Left renal pelvis (tissue), 4 donors: ENCODE results near the gene KRT40. TPM values are rescaled to one million over a fixed set of nuclear protein-coding genes. Genes with fewer than 3 reads are reported as not detected.

ENCODE experiments used
- DNase-seq, 4 donors: peaks; one replicate each; pipeline ENCODE4 v3.0.0-alpha.2; 2013; ENCODE audit warnings: low read depth in 4 of 4, low spot score in 3 of 4
- polyA plus RNA-seq, 4 donors: library from polyadenylated mRNA; unstranded; fragments of 120-200 nt; gene quantifications; one replicate each; pipeline ENCODE4 v1.2.1, GENCODE V29; 2013; ENCODE audit not compliant: insufficient read length in 4 of 4

The KRT40 gene
- polyA plus RNA-seq, 4 donors: 0.07 TPM; not detected in 3

- DNase-seq: no peak
Measured at GRCh38 chr17:40956401-40957254, 27.5 kb downstream of the KRT40 start.

- DNase-seq: no peak
Measured at GRCh38 chr17:40953881-40954280, 30.2 kb downstream of the KRT40 start.

GRCh38 chr17:40952661-40953060, 31.5 kb downstream of the KRT40 start:
- no peak for DNase-seq

GRCh38 chr17:40952154-40952553, 32.0 kb downstream of the KRT40 start:
- DNase-seq: no peak

GRCh38 chr17:40951011-40951622, 33.0 kb downstream of the KRT40 start:
- DNase-seq: no peak

GRCh38 chr17:40950176-40950575, 34.0 kb downstream of the KRT40 start:
- no peak for DNase-seq

GRCh38 chr17:40949418-40949817, 34.7 kb downstream of the KRT40 start:
- DNase-seq: peak in 1 of 4 donors; percentile 33

- DNase-seq: no peak
Measured at GRCh38 chr17:40947929-40948328, 36.2 kb downstream of the KRT40 start.

- no peak for DNase-seq
Measured at GRCh38 chr17:40945414-40945813, 38.7 kb downstream of the KRT40 start.

GRCh38 chr17:40944531-40944930, 39.6 kb downstream of the KRT40 start:
- DNase-seq: no peak

- DNase-seq: no peak
Measured at GRCh38 chr17:40942553-40942952, 41.6 kb downstream of the KRT40 start.

GRCh38 chr17:40940266-40940665, 43.9 kb downstream of the KRT40 start:
- no peak for DNase-seq

- no peak for DNase-seq
Measured at GRCh38 chr17:40938981-40939380, 45.1 kb downstream of the KRT40 start.

GRCh38 chr17:40937384-40937819, 46.7 kb downstream of the KRT40 start, which contains the start of gene KRT23:
Gene KRT23 (minus strand): TSS chr17:40937646. CDS start chr17:40936603, 1,043 bp downstream.
- no peak for DNase-seq

GRCh38 chr17:40936976-40937375, 47.1 kb downstream of the KRT40 start:
- no peak for DNase-seq

GRCh38 chr17:40936437-40936971, 47.6 kb downstream of the KRT40 start:
- DNase-seq: no peak

GRCh38 chr17:40935624-40936023, 48.5 kb downstream of the KRT40 start:
- no peak for DNase-seq

- no peak for DNase-seq
Measured at GRCh38 chr17:40932608-40933007, 51.5 kb downstream of the KRT40 start.

- no peak for DNase-seq
Measured at GRCh38 chr17:40931311-40931710, 52.8 kb downstream of the KRT40 start.
